HG03135 (cell line): ENCODE results near the gene PPP1R9B.

ENCODE experiments used
- ATAC-seq: cut with Tn5 transposase; IDR thresholded peaks from one replicate; pipeline ENCODE4 v1.9.1; 2021; ENCODE audit warnings: mild to moderate bottlenecking, moderate library complexity; ENCODE audit not compliant: unreplicated experiment

The PPP1R9B gene

DNA sequence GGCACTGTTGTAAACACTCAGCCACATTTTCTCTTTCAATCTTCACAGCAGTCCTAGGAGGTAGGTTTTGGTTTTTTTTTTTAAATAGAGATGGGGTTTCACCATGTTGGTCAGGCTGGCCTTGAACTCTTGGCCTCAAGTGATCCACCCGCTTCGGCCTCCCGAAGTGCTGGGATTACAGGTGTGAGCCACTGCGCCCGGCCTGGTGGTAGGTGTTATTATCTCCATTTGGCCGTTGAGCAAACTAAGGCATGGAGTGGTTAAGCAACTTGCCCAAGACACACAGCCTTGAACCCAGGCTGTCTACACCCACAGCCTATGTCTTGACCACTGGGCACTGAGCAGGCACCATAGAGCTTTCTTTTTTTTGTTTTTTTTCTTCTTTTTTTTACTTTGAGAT, 24.0 kb upstream of the PPP1R9B start:
- no peak for ATAC-seq

DNA sequence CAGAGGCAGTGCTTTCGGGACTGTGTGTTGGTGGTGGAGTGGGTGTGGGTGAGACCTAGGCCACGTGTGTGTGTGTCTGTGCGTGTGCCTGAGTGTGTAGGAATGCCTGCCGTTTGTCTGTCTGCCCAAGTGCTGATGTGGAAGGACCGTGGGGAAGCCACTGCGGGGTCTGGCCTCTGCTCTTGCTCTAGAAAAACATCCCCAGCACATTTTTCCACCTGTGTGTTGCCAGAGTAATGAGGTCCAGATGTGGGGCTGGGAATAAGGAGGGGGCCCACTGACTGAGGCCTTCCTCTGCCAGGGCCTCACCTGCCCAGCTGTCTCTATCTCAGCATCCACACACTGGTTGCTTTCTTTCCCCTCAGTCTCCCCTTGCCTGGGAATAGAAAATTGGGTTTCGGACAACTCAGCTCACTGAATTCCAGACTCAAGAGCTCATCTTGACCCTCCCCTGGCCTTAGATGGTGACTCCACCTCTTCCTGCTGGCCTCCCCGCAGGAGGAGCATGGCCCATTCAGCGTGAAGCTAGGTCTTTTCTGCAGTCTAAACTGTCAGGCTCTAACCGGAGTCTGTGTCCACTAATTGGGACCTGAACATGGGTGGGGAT, 23.0 kb upstream of the PPP1R9B start:
- no peak for ATAC-seq

DNA sequence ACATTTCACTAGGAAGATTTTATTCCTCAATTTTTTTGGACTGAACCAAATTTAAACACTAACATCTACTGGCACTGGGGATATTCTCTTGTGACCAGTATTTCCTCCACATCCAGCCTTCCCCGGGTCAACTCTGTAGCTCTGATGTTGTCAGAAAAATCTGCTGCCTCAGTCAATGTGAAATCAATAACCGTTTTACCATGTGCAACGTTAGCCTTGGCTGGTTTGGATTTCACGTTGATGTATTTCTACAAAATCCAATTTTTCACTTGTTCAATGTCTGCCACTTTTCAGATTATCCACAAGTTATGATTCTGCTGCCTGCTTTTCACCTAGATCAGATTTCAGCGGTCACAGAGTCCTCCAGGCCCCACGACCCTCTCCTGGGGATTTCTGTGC, 22.5 kb upstream of the PPP1R9B start:
- no peak for ATAC-seq

DNA sequence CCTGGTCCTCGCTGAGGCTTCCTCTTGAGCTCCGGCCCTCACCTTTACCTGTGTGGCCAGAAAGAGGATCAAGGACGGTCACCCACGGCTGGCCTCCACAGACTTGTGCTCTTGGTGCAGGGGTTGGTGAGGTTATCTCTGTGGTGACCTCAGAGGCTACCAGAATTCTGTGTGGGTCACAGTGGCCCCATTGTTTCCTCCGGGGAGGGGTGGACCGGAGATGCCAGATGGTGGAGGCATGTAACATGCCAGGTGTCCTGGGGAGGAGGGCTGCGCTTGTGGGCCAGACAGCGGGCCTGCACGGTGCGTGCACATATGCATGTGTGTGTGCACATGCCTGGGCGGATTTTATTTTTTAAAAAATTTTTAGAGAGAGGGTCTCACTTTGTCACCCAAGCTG, 21.7 kb upstream of the PPP1R9B start:
- ATAC-seq = no peak

DNA sequence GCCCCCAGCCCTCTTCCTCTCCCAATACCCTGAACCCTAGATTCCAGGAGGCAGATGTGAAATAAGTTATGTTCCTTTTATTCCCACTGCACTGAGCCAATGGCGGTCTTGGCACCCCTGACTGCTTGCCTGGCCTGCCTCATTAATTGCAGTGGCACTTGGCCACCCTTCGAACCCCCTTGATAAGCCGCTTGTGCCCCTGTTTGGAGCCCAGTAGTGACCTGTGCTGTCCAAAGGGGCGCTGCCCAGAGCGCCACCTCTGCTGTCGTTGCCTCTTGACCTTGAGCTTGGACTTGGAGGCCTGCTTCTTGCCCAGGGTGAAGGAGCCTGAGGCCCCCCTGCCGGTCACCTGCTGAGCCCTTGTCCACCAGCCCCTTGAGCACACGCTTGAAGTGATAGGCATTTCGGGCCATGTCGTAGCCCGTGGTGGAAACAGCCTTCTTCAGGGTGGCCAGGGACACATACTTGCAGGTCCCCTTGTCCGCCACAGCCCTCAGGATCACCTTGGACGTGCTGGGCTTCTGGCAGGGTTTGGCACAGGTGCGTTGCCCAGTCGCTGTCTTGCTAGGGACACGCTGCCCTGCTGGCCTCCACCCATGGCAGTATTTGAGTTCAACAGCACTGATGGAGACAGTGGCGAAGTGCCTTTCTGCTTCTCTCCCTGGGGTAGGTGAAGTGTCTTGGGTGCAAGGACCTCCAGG, 21.0 kb upstream of the PPP1R9B start:
- ATAC-seq = no peak

DNA sequence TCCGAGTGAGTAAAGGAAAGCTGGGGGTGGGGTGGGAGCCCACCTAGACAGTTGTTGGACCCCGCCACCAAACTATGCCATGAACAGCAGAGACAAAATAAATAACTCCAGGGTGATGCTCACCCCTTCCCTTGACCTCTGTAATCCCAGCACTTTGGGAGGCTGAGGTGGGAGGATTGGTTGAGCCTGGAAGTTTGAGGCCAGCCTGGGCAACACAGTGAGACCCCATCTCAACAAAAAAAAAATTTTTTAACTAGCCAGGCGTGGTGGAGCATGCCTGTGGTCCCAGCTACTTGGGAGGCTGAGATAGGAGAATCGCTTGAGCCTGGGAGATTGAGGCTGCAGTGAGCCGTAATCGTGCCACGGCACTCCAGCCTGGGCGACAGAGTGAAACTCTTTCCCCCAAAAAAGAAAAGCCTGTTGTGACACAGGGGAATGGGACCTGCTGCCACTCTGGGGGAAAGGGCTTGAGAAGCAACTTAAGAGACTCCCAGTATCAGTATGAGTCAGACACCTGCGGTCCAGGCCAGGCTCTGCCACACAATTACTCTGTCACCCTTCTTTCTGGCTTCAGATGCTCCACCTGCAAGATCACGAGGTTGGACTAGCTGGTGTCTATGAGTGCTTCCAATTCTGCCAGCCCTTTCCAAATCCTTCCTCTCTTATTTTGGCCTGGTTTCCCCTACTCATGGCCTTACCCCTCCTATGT, 20.3 kb upstream of the PPP1R9B start:
- ATAC-seq = no peak

DNA sequence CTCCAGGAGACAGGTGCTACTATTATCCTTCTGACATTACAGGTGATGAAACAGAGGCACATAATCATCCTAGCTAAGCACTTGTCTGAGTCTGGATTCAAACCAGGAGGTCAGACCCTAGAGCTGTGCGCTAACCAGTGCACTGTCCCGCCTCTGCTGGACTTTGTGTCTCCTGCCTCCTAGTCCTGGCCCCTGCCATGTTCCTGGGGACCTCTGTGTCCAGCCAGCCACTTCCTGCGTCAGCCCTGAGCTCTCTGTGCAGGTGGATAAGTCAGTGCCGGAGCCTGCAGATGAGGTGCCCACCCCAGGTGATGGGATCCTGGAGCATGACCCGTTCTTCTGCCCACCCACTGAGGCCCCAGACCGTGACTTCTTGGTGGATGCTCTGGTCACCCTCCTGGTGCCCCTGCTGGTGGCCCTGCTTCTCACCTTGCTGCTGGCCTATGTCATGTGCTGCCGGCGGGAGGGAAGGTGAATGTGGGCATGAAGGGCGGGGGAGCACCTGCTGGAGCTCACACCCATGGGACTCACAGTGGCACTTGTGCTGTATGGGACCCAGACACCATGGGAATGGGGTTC, 19.5 kb upstream of the PPP1R9B start:
- no peak for ATAC-seq

DNA sequence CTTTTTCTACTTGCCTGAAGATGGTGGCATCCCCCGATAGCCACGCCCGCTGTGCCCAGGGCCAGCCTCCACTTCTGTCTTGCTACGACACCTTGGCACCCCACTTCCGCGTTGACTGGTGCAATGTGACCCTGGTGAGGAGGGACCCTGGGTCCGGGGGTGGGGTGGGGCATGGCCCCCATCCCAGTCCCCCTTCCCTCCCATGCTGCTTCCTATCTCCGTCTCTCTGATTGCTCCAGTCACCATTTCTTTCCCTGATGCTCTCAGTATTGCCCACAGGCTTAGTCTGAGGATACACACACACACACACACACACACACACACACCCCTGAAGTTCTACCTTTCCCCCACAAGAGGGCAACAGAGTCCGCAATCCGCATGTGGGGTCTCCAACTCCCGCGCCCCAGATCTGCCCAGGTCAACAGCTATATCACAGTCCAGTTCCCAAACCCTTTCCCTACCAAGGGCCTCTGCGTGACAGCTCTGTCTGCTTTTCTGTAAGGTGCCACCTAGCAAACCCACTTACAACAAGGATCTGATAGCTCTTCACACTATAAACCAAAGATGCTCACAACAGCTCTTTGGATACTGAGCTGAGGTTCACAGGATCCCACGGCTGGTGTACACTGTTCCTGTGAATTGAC, 18.8 kb upstream of the PPP1R9B start:
- no peak for ATAC-seq

DNA sequence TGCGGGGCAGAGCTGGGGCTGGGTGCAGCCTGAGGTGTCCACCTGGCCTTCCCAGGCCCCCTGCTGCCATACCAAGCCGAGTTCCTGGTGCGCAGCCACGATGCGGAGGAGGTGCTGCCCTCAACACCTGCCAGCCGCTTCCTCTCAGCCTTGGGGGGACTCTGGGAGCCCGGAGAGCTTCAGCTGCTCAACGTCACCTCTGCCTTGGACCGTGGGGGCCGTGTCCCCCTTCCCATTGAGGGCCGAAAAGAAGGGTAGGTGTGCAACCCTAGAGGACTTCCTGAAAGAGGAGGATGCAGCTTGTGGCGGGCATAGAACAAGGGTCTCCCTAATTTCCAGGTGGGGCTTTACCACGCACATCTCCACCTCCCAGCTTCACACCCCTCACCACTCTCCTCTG, 17.8 kb upstream of the PPP1R9B start:
- no peak for ATAC-seq

DNA sequence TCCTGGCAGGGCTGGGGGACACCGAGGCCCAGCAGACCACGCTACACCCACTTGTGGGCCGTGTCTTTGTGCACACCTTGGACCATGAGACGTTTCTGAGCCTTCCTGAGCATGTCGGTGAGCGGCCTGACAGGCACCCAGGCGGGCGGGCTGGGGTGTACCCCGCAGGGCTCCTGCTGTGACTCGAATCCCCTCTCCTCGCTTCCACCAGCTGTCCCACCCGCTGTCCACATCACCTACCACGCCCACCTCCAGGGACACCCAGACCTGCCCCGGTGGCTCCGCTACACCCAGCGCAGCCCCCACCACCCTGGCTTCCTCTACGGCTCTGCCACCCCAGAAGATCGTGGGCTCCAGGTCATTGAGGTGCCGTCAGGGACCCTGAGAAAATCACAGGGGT, 16.9 kb upstream of the PPP1R9B start:
- ATAC-seq = no peak

DNA sequence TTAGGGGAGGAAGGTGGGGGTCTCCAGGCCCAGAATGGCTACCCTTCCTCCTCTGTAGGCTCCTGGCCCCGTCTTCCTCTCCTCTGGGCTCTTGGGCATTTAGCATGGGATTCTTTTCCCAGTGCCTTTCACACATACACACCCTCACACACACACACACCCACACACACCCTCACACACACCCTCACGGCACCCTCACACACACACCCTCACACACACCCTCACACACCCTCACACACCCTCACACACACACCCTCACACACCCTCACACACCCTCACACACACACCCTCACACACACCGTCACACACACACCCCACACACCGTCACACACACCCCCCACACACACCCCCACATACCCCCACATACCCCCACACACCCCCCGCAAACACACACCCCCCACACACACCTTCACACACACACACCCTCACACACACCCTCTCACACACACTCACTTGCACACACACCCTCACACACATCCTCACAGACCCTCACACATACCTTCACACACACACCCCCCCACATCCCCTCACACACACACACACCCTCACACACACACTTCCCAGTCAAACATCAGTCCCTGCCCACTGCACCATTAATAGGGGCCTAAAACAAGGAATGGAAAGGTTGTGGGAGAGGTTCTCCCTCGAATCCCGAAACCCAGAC, 16.2 kb upstream of the PPP1R9B start:
- ATAC-seq = no peak

DNA sequence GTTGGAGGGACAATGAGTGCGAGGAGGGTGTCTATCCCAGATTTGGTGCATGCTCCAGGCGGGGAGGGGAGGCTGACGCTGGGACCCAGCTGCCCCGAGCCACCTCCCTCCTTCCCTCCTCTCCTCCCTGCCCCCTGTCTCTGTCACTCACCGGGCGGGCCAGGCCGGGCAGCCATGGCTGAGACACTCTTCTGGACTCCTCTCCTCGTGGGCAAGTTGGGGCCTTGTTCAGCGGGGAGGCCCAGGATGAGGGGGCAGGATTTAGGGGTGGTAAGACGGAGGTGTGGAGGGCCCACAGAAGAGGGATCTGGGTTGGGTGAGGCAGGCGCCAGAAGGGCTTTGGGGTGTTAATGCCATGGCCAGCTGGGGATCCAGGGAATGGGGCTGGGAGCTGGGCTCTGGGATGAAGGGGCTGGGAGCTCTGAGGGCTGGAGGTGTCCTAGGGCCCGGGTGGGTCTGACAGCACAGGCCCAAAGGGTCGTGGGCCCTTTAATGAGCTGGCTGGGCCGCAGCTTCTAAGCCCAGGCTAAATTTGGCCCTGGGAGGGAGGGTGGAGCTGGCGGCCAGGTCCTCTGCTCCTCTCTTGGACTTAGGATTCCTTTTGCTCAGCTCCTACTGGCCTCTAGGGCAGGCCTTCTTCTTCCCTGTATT, 15.5 kb upstream of the PPP1R9B start, which contains the start of gene SGCA:
SGCA (plus strand) TSS at position 139 of the 651 bp plus-strand sequence; CDS start at position 175, 36 bp downstream.
- no peak for ATAC-seq

DNA sequence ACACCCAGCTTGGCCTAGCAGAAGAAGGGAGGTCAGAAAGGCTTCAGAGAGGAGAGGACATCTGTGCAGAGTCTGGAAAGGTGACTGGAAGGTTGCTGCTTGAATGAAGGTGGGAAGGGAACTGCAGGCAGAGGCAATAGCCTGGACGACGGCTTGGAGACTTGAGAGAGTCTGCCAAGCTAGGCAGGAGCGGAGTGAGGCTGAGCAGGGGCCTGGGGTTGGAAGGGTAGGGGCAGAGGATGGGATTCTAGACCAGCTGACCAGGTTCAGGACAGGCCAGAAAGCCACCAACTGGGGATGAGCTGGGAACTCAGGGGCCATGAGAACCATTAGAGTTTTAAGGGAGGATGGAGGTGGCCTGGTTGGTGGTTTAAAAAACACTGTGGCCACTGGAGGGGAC, 15.0 kb upstream of the PPP1R9B start:
- ATAC-seq = no peak

DNA sequence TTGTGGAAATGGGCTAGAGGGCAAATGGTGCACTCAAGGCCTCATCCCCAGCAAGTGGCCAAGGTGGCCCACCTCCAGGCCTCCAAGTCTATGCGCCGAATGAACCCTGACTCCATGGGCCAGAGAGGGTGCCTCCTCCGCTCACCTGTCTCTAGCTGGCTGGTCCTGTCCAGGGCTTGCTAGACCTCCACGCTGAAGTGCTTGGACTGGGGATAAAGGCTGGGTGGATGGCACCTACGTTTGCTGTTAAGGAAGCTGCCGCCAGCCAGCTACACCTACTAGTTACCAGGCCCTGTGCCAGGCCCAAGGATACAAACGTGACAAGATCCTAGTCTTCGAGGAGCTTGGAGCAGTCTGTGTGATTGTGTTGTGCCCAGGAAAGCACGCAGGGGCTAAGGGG, 14.6 kb upstream of the PPP1R9B start:
- no peak for ATAC-seq

DNA sequence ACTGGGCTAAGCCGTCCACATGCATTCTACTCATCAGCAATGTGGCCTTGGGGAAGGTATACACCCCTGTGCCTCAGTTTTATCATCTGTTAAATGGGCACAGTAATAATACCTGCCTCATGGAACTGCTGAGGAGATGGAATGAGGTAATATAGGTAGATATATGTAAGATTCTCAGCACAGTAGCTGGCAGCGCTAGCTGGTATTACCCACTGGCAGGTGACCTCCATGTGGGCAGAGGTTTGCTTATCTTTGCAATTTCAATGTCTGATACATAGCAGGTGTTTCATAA, 14.2 kb upstream of the PPP1R9B start:
- no peak for ATAC-seq

DNA sequence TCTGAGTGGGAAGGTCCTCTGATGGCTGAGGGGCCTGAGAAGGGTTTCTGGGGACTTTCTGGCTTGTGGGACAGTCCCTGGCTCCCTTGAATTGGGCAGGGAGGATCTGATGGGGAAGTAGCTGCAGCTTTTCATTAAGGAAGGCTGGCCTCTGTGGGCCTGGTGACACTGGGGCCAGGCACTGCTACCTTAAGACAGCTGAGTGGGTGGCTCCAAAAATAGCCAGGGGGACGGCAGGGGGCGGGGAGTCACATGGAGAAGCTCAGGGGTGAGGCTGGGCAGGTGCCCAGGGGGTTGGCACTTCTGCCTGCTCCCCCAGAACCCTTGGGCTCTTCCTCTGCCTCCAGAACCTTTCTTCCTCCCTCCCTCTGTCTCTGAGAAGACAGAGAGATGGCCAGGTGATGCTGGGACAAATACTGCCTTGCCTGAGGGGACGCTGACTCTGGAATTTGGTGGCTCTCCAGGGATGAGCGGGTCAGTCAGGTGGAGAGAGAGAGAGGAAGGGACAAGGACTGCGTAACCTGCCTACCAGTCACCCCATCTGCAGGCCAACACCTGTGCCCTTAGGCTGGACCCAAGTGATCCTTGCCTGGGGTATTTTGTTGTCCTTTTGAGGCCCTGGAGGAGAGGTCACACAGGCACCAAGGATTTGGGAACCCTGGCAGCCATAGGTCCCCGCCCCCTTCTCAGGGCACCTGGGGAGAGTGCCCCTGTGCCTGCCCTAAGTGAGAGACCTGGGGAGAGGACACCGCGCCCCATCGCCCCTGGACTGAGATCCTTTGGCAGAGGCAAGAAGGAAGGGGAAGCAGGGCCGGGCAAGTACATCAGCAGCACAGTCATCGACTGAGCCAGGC, 13.6 kb upstream of the PPP1R9B start:
- ATAC-seq = no peak

DNA sequence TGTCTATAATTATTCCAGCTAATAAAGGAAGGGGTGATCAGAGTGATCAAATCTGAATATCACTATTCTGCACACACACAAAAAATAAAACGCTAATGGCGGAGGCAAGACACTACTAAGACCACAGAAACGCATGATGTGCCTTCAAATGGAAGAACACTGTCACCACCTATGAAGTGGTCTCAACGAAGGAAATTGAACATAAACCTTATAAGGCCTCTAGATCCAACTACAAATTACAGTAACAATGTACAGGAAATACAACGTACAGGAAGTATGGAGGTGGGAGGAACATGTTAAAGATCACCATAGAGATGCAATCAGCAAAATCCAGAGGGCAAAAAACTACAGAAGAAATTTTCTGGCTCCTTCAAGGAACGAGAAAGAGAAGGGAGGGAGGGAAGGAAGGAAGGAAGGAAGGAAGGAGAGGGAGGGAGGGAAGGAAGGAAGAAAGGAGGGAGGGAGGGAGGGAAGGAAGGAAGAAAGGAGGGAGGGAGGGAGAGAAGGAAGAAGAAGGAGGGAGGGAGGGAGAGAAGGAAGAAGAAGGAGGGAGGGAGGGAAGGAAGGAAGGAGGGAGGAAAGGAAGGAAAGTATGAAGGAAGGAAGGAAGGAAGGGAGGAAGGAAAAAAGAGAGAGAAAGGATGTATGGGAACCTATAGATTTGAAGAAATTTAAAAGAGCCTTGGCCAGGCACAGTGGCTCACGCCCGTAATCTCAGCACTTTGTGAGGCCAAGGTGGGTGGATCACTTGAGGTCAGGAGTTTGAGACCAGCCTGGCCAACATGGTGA, 12.2 kb upstream of the PPP1R9B start:
- ATAC-seq = no peak

DNA sequence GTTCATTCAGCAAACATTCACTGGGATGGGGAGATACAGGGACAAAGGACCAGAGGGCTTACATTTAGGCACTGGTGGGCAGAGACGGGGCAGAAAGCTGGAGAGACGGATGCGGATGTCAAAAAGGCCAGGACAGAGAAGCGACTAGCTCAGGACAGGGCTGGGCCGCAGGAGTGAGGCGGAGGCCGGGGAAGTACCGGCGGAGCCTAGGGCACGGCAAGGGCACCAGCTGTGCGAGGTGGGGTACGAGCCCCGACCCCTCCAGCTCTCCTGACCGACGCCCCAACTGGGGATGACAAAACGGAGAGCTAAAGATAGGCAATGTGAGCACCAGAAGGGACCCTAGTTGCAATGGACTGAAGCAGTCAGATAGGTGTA, 11.4 kb upstream of the PPP1R9B start:
- no peak for ATAC-seq
